Measurements from ENCODE around the gene HEYL. TPM values are rescaled to one million over a fixed set of nuclear protein-coding genes. Genes with fewer than 3 reads are reported as not detected.

Gene HEYL
- total RNA-seq, 1 donor from 2014 or later: 17.7 TPM

DNA sequence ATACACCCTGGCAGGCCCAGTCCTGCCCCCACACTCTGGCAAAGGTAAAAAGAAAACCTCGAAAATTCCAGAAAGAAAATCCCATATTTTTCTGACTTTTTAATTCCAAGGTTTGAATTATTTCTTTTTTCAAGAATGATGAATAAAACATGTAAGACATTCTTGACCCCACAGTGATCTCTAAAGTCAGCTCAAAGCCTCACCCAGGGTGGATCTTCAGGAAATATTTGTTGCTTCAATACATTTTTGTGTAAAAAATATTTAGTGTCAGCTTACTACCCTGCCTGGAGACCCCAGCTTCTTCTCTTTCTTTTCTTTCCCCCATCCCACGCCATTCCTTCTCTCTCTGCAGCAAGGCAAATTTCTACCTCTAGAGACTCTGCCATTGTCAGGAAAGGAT lies 39.4 kb upstream of the HEYL start:
- H3K9me3 ChIP-seq: no peaks in the 10 kb centered on the region
- TF ChIP-seq, protein P1, sequence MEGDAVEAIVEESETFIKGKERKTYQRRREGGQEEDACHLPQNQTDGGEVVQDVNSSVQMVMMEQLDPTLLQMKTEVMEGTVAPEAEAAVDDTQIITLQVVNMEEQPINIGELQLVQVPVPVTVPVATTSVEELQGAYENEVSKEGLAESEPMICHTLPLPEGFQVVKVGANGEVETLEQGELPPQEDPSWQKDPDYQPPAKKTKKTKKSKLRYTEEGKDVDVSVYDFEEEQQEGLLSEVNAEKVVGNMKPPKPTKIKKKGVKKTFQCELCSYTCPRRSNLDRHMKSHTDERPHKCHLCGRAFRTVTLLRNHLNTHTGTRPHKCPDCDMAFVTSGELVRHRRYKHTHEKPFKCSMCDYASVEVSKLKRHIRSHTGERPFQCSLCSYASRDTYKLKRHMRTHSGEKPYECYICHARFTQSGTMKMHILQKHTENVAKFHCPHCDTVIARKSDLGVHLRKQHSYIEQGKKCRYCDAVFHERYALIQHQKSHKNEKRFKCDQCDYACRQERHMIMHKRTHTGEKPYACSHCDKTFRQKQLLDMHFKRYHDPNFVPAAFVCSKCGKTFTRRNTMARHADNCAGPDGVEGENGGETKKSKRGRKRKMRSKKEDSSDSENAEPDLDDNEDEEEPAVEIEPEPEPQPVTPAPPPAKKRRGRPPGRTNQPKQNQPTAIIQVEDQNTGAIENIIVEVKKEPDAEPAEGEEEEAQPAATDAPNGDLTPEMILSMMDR (IDR thresholded peaks at IDR 0.05): no peak
- H3K4me3 ChIP-seq: no peak overlapping the region
- ATAC-seq (no peak), DNase-seq (no peak)
- peaks cover 10% of the 10 kb centered on the region for H3K27me3 ChIP-seq
- no peaks in the 10 kb centered on the region for H3K36me3 ChIP-seq
- peaks cover 3% of the 10 kb centered on the region for H3K4me1 ChIP-seq
- no peak overlapping the region for H3K27ac ChIP-seq
- intact Hi-C loops (cut with DNase I): no loop called here

DNA sequence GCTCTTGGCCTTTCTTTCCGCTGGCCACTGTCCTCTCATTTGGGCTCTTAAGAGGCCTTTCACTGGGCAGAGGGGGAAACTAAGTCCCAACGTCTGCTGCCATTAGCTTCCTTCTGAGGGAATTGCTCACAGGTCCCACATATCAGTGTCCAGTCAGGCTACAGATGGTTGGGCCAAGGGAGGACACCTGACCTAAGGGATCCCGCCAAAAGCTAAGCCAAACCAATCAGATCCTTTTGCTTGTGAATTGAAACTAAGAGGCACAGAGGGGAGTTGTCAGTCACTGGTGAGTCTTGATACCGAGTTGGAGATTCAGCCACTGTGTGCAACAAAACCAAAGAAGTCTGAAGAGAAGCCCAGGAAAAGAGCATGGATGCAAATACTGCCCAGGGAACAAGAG lies 38.2 kb upstream of the HEYL start:
- H3K4me3 ChIP-seq: no peak overlapping the region
- ATAC-seq: no peak
- H3K27ac ChIP-seq: no peak overlapping the region
- DNase-seq: no peak
- no peaks in the 10 kb centered on the region for H3K4me1 ChIP-seq
- TF ChIP-seq, protein P1 (IDR thresholded peaks at IDR 0.05): no peak
- intact Hi-C loops (cut with DNase I): no loop called here
- H3K9me3 ChIP-seq: no peaks in the 10 kb centered on the region
- no peaks in the 10 kb centered on the region for H3K27me3 ChIP-seq
- no peaks in the 10 kb centered on the region for H3K36me3 ChIP-seq

DNA sequence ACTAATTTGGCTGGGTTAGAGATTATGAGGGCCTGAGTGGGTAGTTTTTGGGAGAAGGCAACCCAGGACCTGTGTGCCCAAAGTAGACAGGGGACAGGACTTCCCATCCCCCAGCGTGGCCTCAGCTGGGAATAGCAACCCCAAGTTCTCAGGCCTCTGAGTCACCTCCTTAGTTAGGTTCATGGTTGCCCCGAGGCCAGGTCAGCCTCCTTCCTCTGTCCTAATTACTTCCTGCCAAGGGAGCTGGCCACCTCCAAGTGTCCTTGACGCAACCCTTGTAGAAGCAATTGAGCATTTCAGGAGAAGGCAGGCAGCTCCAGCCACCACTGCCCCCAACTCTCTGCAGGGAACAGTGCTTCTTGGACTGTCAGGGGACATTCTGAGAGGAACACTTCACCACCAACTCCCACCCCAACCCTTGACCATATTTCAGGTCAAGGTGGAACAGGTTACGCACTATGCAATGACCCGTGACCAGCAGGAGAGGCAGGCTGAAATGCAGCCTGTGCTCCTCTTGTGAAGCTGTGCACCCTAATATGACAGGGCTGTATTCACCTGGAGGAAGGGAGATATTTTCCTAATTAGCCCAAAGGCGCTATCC lies 37.6 kb upstream of the HEYL start:
- H3K27ac ChIP-seq: no peak overlapping the region
- ATAC-seq (peak; percentile 66), DNase-seq (peak; percentile 70)
- TF ChIP-seq, protein P1 (IDR thresholded peaks at IDR 0.05): no peak
- no peaks in the 10 kb centered on the region for H3K9me3 ChIP-seq
- peaks cover 6% of the 10 kb centered on the region for H3K4me1 ChIP-seq
- H3K27me3 ChIP-seq: peaks cover 3% of the 10 kb centered on the region
- H3K4me3 ChIP-seq: no peak overlapping the region
- no peaks in the 10 kb centered on the region for H3K36me3 ChIP-seq
- intact Hi-C loops (cut with DNase I): no loop called here

DNA sequence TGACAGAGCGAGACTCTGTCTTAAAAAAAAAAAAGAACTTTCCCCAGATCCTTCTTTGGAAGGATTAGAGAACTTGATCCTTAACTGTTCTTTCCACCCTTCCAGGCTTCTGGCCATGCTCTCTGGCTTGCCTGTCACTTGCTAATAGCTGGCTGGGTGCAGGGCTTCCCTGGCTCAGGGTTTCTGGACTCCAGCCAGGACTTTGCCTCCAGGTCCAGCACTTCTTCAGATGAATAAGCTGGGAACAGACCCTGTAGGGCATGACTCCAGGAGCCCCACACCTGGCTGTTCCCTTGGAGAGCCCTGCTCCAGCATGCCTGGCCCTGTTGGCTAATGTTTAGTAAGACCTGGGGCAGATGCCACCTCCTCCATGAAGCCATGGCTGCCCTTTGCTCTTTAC lies 35.8 kb upstream of the HEYL start:
- no peaks in the 10 kb centered on the region for H3K9me3 ChIP-seq
- TF ChIP-seq, protein P1 (IDR thresholded peaks at IDR 0.05): no peak
- no peak for DNase-seq
- no peaks in the 10 kb centered on the region for H3K36me3 ChIP-seq
- peaks cover 20% of the 10 kb centered on the region for H3K27me3 ChIP-seq
- ATAC-seq: no peak
- intact Hi-C loops (cut with DNase I): no loop called here
- peaks cover 15% of the 10 kb centered on the region for H3K4me1 ChIP-seq
- H3K27ac ChIP-seq: no peak overlapping the region
- H3K4me3 ChIP-seq: no peak overlapping the region

DNA sequence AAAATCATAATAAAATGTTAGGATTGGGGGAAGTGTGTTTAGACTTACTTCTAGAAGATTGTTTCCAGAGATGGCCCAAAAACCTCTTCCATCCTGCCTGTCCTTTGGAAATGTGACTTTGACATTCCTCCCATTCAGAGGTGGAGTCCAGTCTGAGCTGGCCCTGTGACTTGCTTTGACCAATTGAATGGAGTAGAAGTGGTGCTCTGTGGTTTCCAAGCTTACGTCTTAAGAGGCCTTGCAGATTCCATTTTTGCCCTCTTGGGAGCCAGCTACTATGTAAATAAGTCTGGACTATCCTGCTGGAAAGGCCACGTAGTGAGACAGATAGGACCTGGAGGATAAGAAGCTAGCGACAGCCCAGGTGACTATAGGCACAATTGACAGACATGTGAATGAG lies 33.8 kb upstream of the HEYL start:
- no peak overlapping the region for H3K4me3 ChIP-seq
- H3K27ac ChIP-seq: no peak overlapping the region
- H3K4me1 ChIP-seq: peaks cover 15% of the 10 kb centered on the region
- no peak for ATAC-seq
- no peak for DNase-seq
- H3K27me3 ChIP-seq: peaks cover 20% of the 10 kb centered on the region
- H3K9me3 ChIP-seq: no peaks in the 10 kb centered on the region
- intact Hi-C loops (cut with DNase I): no loop called here
- TF ChIP-seq, protein P1 (IDR thresholded peaks at IDR 0.05): no peak
- no peaks in the 10 kb centered on the region for H3K36me3 ChIP-seq

DNA sequence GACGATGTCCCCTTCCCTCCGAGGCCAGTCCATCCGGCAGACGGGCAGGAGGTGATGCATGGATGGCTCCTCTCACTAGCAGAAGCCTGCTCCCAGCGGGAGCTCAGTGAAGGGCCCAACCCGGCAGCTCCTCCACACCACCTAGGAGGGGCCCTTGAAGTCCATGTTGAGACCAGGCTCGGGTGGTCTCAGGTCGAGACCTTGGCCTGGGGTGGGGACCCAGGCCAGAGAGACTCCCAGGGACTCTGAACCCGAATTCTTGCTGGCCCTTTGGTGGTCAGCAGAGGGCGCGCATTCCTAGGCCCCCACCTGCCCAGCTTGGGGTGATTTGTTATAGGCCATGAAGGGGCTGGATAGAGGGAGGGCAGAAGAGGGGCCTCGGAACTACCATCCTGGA lies 33.1 kb upstream of the HEYL start:
- Histone ChIP-seq H3K36me3 (no peaks in the 10 kb centered on the region), H3K4me3 (peak overlapping the region; percentile 50), H3K4me1 (peaks cover 15% of the 10 kb centered on the region), H3K9me3 (no peaks in the 10 kb centered on the region), H3K27ac (no peak overlapping the region), H3K27me3 (peaks cover 20% of the 10 kb centered on the region)
- TF ChIP-seq, protein P1 (IDR thresholded peaks at IDR 0.05): peak; percentile 34
- intact Hi-C loops (cut with DNase I): no loop called here
- DNase-seq (no peak), ATAC-seq (no peak)
